GM23338 (cell line): Measurements from ENCODE around the gene DCPS. TPM values are rescaled to one million over a fixed set of nuclear protein-coding genes. Genes with fewer than 3 reads are reported as not detected.

ENCODE experiments used
- ATAC-seq: fragments of 200-7000 bp; cut with Tn5 transposase; 3 replicates; pipeline ENCODE4 v1.9.1; 2020
- DNase-seq: peaks from one replicate; pipeline ENCODE4 v3.0.0-alpha.2; 2015; ENCODE audit warnings: low spot score
- H2AFZ ChIP-seq: fragments of 200-600 bp; sonication (generic); 2 replicates; pipeline ENCODE4 v1.8.0; 2016; ENCODE audit warnings: antibody characterized with exemption, mild to moderate bottlenecking, moderate library complexity
- H3F3A ChIP-seq: fragments of 200-600 bp; sonication (generic); replicated peaks from 2 replicates; pipeline ENCODE4 v1.8.0; 2017; ENCODE audit warnings: antibody characterized with exemption, mixed run types, low read depth
- H3K27ac ChIP-seq: fragments of 200-600 bp; sonication (generic); 2 replicates; pipeline ENCODE4 v1.6.1; 2016; ENCODE audit warnings: low read depth
- H3K27me3 ChIP-seq: fragments of 200-600 bp; sonication (generic); 2 replicates; pipeline ENCODE4 v1.8.0; 2016; ENCODE audit warnings: mild to moderate bottlenecking, mixed run types, moderate library complexity; ENCODE audit not compliant: insufficient read depth
- H3K36me3 ChIP-seq: fragments of 200-600 bp; sonication (generic); 2 replicates; pipeline ENCODE4 v1.8.0; 2016; ENCODE audit warnings: mild to moderate bottlenecking; ENCODE audit not compliant: insufficient read depth
- H3K4me1 ChIP-seq: fragments of 200-600 bp; sonication (generic); 2 replicates; pipeline ENCODE4 v1.8.0; 2016; ENCODE audit warnings: mild to moderate bottlenecking, moderate library complexity; ENCODE audit not compliant: insufficient read depth
- H3K4me2 ChIP-seq: fragments of 200-600 bp; sonication (generic); 2 replicates; pipeline ENCODE4 v1.7.1; 2017; ENCODE audit warnings: mixed run types
- H3K4me3 ChIP-seq: fragments of 200-600 bp; sonication (generic); 2 replicates; pipeline ENCODE4 v1.6.1; 2016; ENCODE audit warnings: mixed run types
- H3K79me2 ChIP-seq: fragments of 200-600 bp; sonication (generic); replicated peaks from 2 replicates; pipeline ENCODE4 v1.8.0; 2017; ENCODE audit warnings: mild to moderate bottlenecking; ENCODE audit not compliant: insufficient read depth
- H3K9me2 ChIP-seq: fragments of 200-600 bp; sonication (generic); 2 replicates; pipeline ENCODE4 v1.8.0; 2017; ENCODE audit not compliant: insufficient read depth
- H4K20me1 ChIP-seq: fragments of 200-600 bp; sonication (generic); replicated peaks from 2 replicates; pipeline ENCODE4 v1.8.0; 2017; ENCODE audit warnings: mild to moderate bottlenecking; ENCODE audit not compliant: insufficient read depth
- H3K27ac Mint-ChIP-seq: 2 replicates; pipeline ENCODE4 v1.8.0; 2020; ENCODE audit warnings: inconsistent platforms, mild to moderate bottlenecking, moderate library complexity, mixed read lengths
- H3K27me3 Mint-ChIP-seq: 3 replicates; pipeline ENCODE4 v1.8.0; 2022; ENCODE audit warnings: low read depth, mild to moderate bottlenecking, moderate library complexity, mixed read lengths, inconsistent platforms; ENCODE audit not compliant: insufficient read depth, poor library complexity
- H3K36me3 Mint-ChIP-seq: 3 replicates; pipeline ENCODE4 v1.8.0; 2021; ENCODE audit warnings: low read depth, mild to moderate bottlenecking, inconsistent platforms, moderate library complexity, mixed read lengths
- H3K4me1 Mint-ChIP-seq: 3 replicates; pipeline ENCODE4 v1.8.0; 2020; ENCODE audit warnings: mild to moderate bottlenecking, inconsistent platforms, mixed read lengths
- H3K4me3 Mint-ChIP-seq: 3 replicates; pipeline ENCODE4 v1.8.0; 2021; ENCODE audit warnings: moderate library complexity, mild to moderate bottlenecking, inconsistent platforms, mixed read lengths
- H3K9me3 Mint-ChIP-seq: 3 replicates; pipeline ENCODE4 v1.8.0; 2020; ENCODE audit warnings: moderate library complexity, mild to moderate bottlenecking, inconsistent platforms, mixed read lengths
- CREB1 ChIP-seq: fragments of 250-450 bp; sonication (Bioruptor Pico); IDR thresholded peaks from 2 replicates; pipeline ENCODE4 v1.5.0; 2020; ENCODE audit warnings: low read depth, mild to moderate bottlenecking, moderate library complexity
- CTCF ChIP-seq, 2 experiments: fragments of 200-600 bp in 1 of 2; sonication (generic) in 1 of 2; conservative IDR thresholded peaks; 2 replicates each; pipeline versions ENCODE4 v1.5.1 to v1.6.1; 2016 to 2017; ENCODE audit warnings: antibody characterized with exemption in 2 of 2, low read depth in 2 of 2, mild to moderate bottlenecking in 2 of 2, moderate library complexity in 1 of 2
- ETS1 ChIP-seq: IDR thresholded peaks from 2 replicates; pipeline ENCODE4 v1.6.1; 2016; ENCODE audit warnings: antibody characterized with exemption
- EZH2 ChIP-seq: fragments of 200-600 bp; sonication (generic); IDR thresholded peaks from one replicate; pipeline ENCODE4 v1.8.0; 2017; ENCODE audit warnings: antibody characterized with exemption, mild to moderate bottlenecking, low read depth; ENCODE audit not compliant: unreplicated experiment
- EZH2phosphoT487 ChIP-seq: fragments of 200-600 bp; sonication (generic); IDR thresholded peaks from one replicate; pipeline ENCODE4 v1.8.1; 2018; ENCODE audit warnings: antibody characterized with exemption; ENCODE audit not compliant: unreplicated experiment
- JUNB ChIP-seq: IDR thresholded peaks from one replicate; pipeline ENCODE4 v1.6.1; 2016; ENCODE audit warnings: antibody characterized with exemption; ENCODE audit not compliant: unreplicated experiment
- NANOG ChIP-seq: IDR thresholded peaks from 2 replicates; pipeline ENCODE4 v1.6.1; 2016; ENCODE audit warnings: antibody characterized with exemption, borderline replicate concordance
- POLR2AphosphoS5 ChIP-seq: IDR thresholded peaks from 2 replicates; pipeline ENCODE4 v1.6.1; 2016; ENCODE audit warnings: antibody characterized with exemption, low read depth
- STAT1 ChIP-seq: IDR thresholded peaks from one replicate; pipeline ENCODE4 v1.6.1; 2016; ENCODE audit warnings: antibody characterized with exemption; ENCODE audit not compliant: unreplicated experiment
- ZNF114 ChIP-seq: fragments of 250-450 bp; sonication (Bioruptor Pico); IDR thresholded peaks from 2 replicates; pipeline ENCODE4 v1.5.0; 2020; ENCODE audit warnings: mild to moderate bottlenecking, moderate library complexity
- ZNF331 ChIP-seq: fragments of 250-450 bp; sonication (Bioruptor Pico); IDR thresholded peaks from 2 replicates; pipeline ENCODE4 v1.5.0; 2020; ENCODE audit warnings: low read depth, mild to moderate bottlenecking, moderate library complexity
- ZNF462 ChIP-seq: fragments of 250-450 bp; sonication (Bioruptor Pico); IDR thresholded peaks from 2 replicates; pipeline ENCODE4 v1.5.0; 2020; ENCODE audit warnings: mild to moderate bottlenecking, moderate library complexity
- polyA plus RNA-seq: library from polyadenylated mRNA; unstranded; fragments of >200 nt; fragmentation: Nextera tagmentation; extraction: Ambion mirVana; gene quantifications from 2 replicates; pipeline ENCODE4 v1.2.1, GENCODE V29; 2016
- total RNA-seq: library from RNA; depleted of rRNA; stranded (reverse); fragments of >200 nt; shearing (Covaris generic); gene quantifications from 2 replicates; pipeline ENCODE4 v1.2.3, GENCODE V29; 2014
- TF ChIP-seq, protein P1 (sequence below): IDR thresholded peaks from one replicate; pipeline ENCODE4 v1.6.1; 2018; ENCODE audit warnings: antibody characterized with exemption; ENCODE audit not compliant: unreplicated experiment

The DCPS gene
- total and polyA plus RNA-seq, 2 experiments from 2014 or later: 26.8 to 46.4 TPM

GRCh38 chr11:126319374-126319740, 15.5 kb downstream of the DCPS start:
- H3K27ac Mint-ChIP-seq: no peak overlapping the region

More at GRCh38 chr11:126319374-126319740, 15.5 kb downstream of the DCPS start:
- Histone ChIP-seq H3K4me2 (no peak overlapping the region), H3K79me2 (no peaks in the 10 kb centered on the region; the same call in 1 of the 2 replicates), H2AFZ (no peak overlapping the region), H3K4me3 (no peak overlapping the region), H3F3A (no peaks in the 10 kb centered on the region), H3K27me3 (no peaks in the 10 kb centered on the region), H3K4me1 (no peaks in the 10 kb centered on the region), H3K27ac (no peak overlapping the region), H4K20me1 (no peaks in the 10 kb centered on the region), H3K9me2 (no peaks in the 10 kb centered on the region), H3K36me3 (no peaks in the 10 kb centered on the region)
- Mint-ChIP-seq H3K9me3 (no peaks in the 10 kb centered on the region), H3K36me3 (peaks cover 13% of the 10 kb centered on the region), H3K4me1 (no peaks in the 10 kb centered on the region), H3K4me3 (no peak overlapping the region), H3K27me3 (no peaks in the 10 kb centered on the region)
- ATAC-seq: no peak
- no peak for TF ChIP-seq NANOG
- no peak for TF ChIP-seq POLR2AphosphoS5
- TF ChIP-seq EZH2phosphoT487: no peak
- TF ChIP-seq STAT1: no peak
- no peak for TF ChIP-seq CTCF (conservative IDR thresholded peaks at IDR 0.05; ENCODE audit: low read depth in 2 of 2)
- TF ChIP-seq JUNB: no peak
- TF ChIP-seq ZNF462 (CRISPR knock-in tag): no peak
- TF ChIP-seq ZNF114 (CRISPR knock-in tag): no peak
- TF ChIP-seq ETS1: no peak
- TF ChIP-seq EZH2: no peak
- TF ChIP-seq, protein P1, sequence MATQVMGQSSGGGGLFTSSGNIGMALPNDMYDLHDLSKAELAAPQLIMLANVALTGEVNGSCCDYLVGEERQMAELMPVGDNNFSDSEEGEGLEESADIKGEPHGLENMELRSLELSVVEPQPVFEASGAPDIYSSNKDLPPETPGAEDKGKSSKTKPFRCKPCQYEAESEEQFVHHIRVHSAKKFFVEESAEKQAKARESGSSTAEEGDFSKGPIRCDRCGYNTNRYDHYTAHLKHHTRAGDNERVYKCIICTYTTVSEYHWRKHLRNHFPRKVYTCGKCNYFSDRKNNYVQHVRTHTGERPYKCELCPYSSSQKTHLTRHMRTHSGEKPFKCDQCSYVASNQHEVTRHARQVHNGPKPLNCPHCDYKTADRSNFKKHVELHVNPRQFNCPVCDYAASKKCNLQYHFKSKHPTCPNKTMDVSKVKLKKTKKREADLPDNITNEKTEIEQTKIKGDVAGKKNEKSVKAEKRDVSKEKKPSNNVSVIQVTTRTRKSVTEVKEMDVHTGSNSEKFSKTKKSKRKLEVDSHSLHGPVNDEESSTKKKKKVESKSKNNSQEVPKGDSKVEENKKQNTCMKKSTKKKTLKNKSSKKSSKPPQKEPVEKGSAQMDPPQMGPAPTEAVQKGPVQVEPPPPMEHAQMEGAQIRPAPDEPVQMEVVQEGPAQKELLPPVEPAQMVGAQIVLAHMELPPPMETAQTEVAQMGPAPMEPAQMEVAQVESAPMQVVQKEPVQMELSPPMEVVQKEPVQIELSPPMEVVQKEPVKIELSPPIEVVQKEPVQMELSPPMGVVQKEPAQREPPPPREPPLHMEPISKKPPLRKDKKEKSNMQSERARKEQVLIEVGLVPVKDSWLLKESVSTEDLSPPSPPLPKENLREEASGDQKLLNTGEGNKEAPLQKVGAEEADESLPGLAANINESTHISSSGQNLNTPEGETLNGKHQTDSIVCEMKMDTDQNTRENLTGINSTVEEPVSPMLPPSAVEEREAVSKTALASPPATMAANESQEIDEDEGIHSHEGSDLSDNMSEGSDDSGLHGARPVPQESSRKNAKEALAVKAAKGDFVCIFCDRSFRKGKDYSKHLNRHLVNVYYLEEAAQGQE: no peak
- no peak for TF ChIP-seq CREB1 (CRISPR knock-in tag)
- TF ChIP-seq ZNF331 (CRISPR knock-in tag): no peak
- no peak for DNase-seq
